Epithelial cell of esophagus (primary cell): ENCODE measurements around the gene DYDC1.
A peak's percentile ranks its signal among the peaks of the same experiment; 100 is the strongest.

Experiments
- DNase-seq: peaks from one replicate; pipeline ENCODE4 v3.0.0; 2010; ENCODE audit warnings: low read depth
- H3K4me3 ChIP-seq: 2 replicates; pipeline ENCODE4 v1.5.1; 2011; ENCODE audit warnings: mild to moderate bottlenecking, low read length, control low read depth
- CTCF ChIP-seq: IDR thresholded peaks from 2 replicates; pipeline ENCODE4 v1.5.1; 2011; ENCODE audit warnings: low read depth, mild to moderate bottlenecking, low read length, control low read depth, inconsistent platforms; ENCODE audit not compliant: insufficient read depth; ENCODE audit errors: missing control alignments

DYDC1 gene

GRCh38 chr10:80289451-80290287 is 66.9 kb downstream of the DYDC1 start, which contains the start of gene MAT1A:
TSS of gene MAT1A (minus strand) at chr10:80289658. CDS start at chr10:80289423, 235 bp downstream.
- DNase-seq, result peak; percentile 63
- peak; percentile 33 for TF ChIP-seq CTCF
- H3K4me3 ChIP-seq, result no peak within 1 kb of the TSS

GRCh38 chr10:80288849-80289248 is 67.7 kb downstream of the DYDC1 start:
- no peak for DNase-seq
- no peak for TF ChIP-seq CTCF
- no peak overlapping the region for H3K4me3 ChIP-seq
